NCI-H2081 treated with DMSO at 0.1 percent for 48 hours (cell line): ENCODE data around the gene SLC22A4.

ENCODE experiments used
- DNase-seq: peaks from one replicate; lab custom pipeline; 2025; lab: John Stamatoyannopoulos, UW

SLC22A4 gene

GRCh38 chr5:132262882-132263547 is 31.2 kb upstream of the SLC22A4 start:
- no peak for DNase-seq

GRCh38 chr5:132263548-132264261 is 30.5 kb upstream of the SLC22A4 start:
- no peak for DNase-seq

- no peak for DNase-seq
Observed at GRCh38 chr5:132264546-132265335, 29.5 kb upstream of the SLC22A4 start.

GRCh38 chr5:132265336-132266030 is 28.7 kb upstream of the SLC22A4 start:
- DNase-seq = no peak

- DNase-seq = no peak
Observed at GRCh38 chr5:132266031-132266835, 28.0 kb upstream of the SLC22A4 start.

GRCh38 chr5:132266836-132267160 is 27.4 kb upstream of the SLC22A4 start:
- no peak for DNase-seq

GRCh38 chr5:132267166-132267739 is 26.9 kb upstream of the SLC22A4 start:
- no peak for DNase-seq

GRCh38 chr5:132267931-132268768 is 26.0 kb upstream of the SLC22A4 start:
- DNase-seq = no peak

GRCh38 chr5:132268769-132269551 is 25.2 kb upstream of the SLC22A4 start:
- no peak for DNase-seq

GRCh38 chr5:132269635-132270334 is 24.4 kb upstream of the SLC22A4 start:
- no peak for DNase-seq

- no peak for DNase-seq
Observed at GRCh38 chr5:132270335-132270665, 23.9 kb upstream of the SLC22A4 start.

- no peak for DNase-seq
Observed at GRCh38 chr5:132270706-132271105, 23.5 kb upstream of the SLC22A4 start.

GRCh38 chr5:132271251-132272246 is 22.6 kb upstream of the SLC22A4 start:
- DNase-seq = no peak

GRCh38 chr5:132272311-132273210 is 21.6 kb upstream of the SLC22A4 start:
- DNase-seq = no peak

- DNase-seq = no peak
Observed at GRCh38 chr5:132273631-132274030, 20.6 kb upstream of the SLC22A4 start.

GRCh38 chr5:132274050-132274792 is 20.0 kb upstream of the SLC22A4 start:
- no peak for DNase-seq
